ENCODE results near the gene OTUB1.

The OTUB1 gene

DNA sequence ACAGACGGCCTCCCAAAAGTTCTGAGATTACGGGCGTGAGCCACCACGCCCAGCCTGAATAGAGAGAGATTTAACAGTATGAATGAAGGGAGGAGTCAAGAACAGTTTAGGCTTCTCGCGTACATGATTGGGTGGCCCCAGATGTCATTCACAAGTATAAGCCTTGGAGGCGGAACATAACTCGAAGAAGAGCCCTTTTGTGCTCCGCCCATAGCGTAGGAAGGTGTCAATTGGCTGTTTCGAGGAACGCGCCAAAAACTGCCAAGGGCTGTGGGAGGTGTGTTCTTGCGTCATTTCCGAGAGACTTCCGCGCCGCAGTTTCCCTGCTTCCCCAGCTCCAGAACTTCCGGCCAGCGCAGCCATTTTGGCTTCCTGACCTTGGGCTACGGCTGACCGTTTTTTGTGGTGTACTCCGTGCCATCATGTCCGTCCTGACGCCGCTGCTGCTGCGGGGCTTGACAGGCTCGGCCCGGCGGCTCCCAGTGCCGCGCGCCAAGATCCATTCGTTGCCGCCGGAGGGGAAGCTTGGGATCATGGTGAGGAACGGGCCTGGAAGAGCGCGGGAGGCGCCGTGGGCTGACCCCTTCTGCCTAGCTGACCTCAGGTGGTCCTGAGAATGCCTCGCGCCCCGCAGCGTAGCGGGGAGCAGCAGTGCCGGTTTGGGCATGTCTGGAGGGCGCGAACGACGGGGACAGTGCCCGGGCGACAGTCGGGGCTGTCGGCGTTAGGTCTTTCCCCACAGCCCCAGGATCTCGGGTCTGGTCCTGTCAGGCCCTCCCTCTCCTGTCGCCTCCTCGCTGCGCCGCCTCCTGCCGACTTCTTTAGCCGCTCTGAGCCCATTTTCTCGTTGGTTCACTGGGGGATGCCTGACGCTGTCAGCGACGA, 11.7 kb upstream of the OTUB1 start, which contains the start of gene COX8A:
TSS of gene COX8A (plus strand) at position 362 of the 885 bp plus-strand sequence. CDS start at position 423, 61 bp downstream.
- FAIRE-seq (no peak), DNase-seq (ENCODE audit: insufficient read length, low spot score) (peak; percentile 98)

DNA sequence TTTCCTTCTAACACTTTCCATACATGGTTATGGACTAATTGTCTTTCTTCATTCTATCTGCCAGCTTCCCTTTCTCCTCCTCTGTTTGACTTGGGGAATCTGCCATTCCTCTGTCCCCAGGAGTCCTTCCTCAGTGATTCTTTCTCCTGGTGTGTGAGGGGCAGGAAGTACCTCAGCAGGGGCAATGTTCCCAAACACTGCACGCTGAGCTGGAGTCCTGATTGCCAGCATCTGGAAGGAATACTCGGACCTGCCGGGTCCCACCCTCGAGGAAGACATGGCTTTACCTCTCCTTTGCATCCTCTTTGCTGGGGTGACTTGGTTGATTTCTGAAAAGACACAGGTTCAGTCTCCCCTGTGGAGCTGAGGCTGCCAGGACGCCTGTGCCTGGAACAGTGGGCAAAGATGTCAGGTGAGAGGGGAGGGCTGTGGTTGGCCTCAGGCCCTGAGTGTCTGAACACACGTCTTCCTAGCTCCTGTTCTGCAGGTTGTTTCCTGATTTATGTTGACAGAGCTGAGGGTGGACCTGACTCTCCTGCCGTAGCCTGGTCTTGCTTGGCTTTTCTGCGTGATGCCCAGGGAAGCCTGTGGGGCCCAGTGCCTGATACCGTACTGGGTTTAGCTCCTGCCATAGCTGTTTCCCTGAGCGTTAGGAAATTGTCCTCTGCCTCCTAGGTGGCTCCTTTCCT, 7.5 kb upstream of the OTUB1 start:
- DNase-seq (ENCODE audit: insufficient read length, low spot score) (no peak), FAIRE-seq (no peak)

- no peak for FAIRE-seq
- no peak for DNase-seq (ENCODE audit: insufficient read length, low spot score)
These were observed 6.8 kb upstream of the OTUB1 start for GRCh38 chr11:63979426-63979825.

DNA sequence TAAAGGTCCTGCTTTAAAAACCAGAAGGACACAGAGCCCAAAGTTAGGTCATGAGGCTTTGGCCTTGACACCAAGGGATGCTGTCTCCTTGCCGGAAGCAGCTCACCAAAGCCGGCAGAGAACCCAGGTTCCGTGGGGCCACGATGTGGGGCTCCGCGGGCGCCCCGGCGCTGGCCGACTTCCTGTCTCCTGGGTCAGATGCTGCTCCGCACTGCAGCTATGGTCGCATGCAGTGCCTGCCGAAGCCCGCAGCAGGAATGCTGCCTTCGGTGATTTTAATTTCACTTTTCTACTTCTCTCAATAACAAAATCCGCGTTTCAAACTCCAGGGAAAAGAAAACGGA, 454 bp upstream of the OTUB1 start:
- DNase-seq (ENCODE audit: insufficient read length, low spot score): no peak

GRCh38 chr11:63986932-63987513, 785 bp downstream of the OTUB1 start:
- FAIRE-seq (no peak), DNase-seq (ENCODE audit: insufficient read length, low spot score) (no peak)

More for the DNA sequence above, 454 bp upstream of the OTUB1 start:
- FAIRE-seq: no peak

DNA sequence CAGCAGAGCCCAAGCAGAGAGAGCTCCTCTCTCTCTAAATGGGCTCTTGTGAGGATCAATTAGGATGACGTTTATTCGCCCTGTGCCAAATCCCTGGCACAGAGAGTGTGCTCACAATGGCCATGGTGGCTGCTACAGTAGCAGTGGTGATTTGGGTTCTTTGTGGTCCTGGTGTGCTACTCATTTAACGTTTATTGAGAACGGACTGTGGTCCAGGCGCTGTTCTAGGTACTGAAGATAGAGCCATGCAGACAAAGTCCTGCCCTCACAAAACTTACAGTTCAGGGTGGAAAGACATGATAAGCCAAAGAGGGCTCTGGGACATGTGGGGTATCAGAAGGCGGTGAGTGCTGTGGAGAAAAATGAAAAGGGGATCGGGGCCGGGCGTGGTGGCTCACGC, 5.3 kb downstream of the OTUB1 start:
- DNase-seq (ENCODE audit: insufficient read length, low spot score) (no peak), FAIRE-seq (no peak)

DNA sequence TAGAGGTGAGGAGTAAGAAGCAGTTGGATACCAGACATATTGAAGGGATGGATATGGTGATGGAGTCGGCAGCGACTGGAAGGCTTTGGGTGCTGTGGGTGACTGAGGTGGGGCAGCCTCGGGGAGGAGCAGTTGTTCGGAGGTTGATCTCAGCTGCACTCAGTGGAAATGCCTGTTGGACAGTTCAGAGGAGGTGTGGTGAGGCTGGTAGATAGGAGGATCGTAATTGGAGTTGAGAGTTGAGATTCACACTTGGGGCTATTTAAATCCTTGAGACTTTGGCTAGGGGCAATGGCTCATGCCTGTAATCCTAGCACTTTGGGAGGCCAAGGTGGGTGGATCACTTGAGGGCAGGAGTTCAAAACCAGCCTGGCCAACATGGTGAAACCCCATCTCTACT, 6.9 kb downstream of the OTUB1 start:
- DNase-seq (ENCODE audit: insufficient read length, low spot score) (no peak), FAIRE-seq (no peak)

GRCh38 chr11:63993993-63994392, 7.8 kb downstream of the OTUB1 start:
- DNase-seq (ENCODE audit: insufficient read length, low spot score): no peak
- FAIRE-seq: no peak

DNA sequence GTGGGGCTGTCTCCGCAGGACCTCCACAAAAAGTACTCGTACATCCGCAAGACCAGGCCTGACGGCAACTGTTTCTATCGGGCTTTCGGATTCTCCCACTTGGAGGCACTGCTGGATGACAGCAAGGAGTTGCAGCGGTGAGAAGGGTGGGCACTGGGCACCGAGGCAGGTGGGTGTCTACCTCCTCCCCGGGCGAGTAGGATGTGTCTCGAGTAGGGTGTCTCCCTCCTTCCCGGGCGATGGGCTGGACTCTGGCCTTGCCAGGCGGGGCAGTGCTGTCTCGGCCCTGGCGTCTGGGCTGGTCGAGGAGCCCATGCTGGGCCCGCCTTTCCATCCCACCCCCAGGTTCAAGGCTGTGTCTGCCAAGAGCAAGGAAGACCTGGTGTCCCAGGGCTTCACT, 10.3 kb downstream of the OTUB1 start:
- FAIRE-seq (no peak), DNase-seq (ENCODE audit: insufficient read length, low spot score) (no peak)

GRCh38 chr11:63997104-63997700, 11.0 kb downstream of the OTUB1 start:
- DNase-seq (ENCODE audit: insufficient read length, low spot score): no peak
- no peak for FAIRE-seq

GRCh38 chr11:63997801-63998337, 11.6 kb downstream of the OTUB1 start:
- DNase-seq (ENCODE audit: insufficient read length, low spot score) (no peak), FAIRE-seq (no peak)

DNA sequence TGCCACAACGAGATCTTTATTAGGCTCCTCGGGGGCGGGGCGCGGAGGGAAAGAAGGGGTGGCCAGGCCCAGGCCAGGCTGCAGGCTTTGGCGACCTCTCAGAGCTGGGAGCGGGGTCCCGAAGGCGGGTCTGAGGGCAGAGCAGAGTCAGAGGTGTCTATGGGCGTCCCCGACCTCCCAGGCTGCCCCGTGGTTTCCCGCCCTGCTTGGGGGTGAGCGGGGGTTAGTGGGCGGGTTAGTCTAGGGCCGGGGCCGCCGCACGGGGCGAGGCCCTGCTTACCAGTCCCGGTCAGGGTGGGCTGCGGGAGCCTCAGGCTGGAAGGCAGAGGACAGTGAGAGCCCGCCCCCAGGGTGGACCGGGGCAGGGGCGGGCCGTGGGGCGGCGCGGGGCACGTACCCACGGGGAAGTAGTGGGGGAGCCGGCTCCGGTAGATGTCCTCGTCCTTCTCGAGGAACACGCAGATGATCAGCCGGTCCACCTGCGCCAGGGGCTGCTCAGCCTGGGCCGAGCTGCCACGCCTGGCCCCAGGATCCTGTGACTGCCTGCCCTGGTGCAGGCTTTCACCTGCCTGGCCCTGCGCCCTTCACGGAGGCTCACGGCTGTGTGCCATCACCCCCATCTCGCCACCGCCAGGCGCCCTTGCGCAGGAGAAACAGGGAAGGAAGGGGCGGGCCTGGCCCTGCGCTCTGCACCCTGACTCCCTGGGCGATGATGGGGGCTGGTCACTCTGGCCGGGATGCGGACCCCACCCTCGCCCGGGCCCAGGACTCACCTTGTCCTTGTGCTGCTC, 12.5 kb downstream of the OTUB1 start:
- DNase-seq (ENCODE audit: insufficient read length, low spot score): no peak
- FAIRE-seq: no peak

DNA sequence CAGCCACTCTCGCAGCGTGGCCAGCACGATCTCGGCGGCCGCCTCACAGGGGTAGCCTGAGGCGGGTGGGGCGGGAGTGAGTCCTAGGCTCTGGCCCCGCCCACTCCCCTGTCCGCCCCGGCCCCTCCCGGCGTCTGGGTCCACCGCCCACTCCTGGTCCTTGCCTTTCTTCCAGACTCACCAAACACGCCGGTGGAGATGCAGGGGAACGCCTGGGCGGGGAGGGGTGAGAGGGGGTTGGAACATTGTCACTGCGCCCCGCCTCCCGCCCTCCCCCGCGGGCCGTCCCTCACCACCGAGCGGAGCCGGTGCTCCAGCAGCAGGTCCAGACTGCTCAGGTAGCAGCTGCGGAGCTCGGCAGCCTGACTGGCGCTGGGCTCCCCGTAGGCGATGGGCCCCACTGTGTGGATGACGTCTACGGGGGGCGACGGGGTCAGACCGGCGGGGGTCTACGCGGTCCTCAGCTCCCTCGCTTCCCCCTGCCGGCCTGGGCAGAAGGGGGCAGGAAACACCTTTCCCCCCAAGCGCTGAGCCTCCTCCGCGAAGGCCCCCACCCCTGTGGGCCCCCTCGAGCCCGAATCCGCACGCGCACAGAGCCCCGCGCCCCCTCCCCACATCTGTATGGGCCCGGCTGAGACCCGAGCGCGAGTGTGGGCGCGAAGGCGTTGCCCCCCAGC, 13.2 kb downstream of the OTUB1 start:
- no peak for FAIRE-seq
- DNase-seq (ENCODE audit: insufficient read length, low spot score): no peak

DNA sequence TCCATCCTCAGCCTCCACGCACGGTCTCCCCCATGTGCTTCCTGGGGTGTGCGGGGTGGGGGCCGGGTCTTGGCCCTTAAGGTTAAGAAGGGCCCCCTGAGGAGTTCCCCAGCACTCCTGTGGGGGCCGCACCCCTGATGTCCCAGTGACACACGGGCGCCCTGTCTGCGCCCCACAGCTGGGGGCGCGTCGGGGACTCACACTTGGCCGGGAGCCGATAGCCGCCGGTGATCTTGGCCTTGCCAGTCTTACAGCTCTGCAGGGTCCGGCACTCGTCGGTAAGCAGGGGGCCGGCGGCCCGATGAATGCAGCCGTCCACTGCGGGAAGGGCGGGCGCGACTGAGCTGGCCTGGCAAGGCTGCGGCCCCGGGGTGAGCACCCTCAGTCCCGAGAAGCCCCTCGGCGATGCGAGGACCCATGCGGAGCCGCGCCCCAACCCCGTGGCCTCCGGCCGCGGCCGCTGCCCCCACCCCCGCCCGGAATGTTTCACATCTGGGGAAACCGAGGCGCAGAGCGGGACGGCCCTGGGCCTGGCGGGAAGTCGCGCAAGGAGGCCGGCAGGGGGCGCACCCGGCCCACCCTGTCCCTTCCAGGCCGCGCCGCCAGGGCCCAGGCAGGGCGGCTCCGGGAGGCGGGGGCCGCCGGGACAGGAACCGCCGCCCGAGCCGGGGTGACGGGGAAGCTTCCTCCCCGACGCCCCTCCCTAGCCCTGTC, 13.9 kb downstream of the OTUB1 start:
- DNase-seq (ENCODE audit: insufficient read length, low spot score) (no peak), FAIRE-seq (no peak)

GRCh38 chr11:64000740-64001483, 14.7 kb downstream of the OTUB1 start:
- FAIRE-seq: no peak
- no peak for DNase-seq (ENCODE audit: insufficient read length, low spot score)

- peak; percentile 37 for DNase-seq (ENCODE audit: insufficient read length, low spot score)
- FAIRE-seq: no peak
These were observed 15.5 kb downstream of the OTUB1 start for GRCh38 chr11:64001484-64002420.

All from HTR-8/SVneo (cell line).